Activated CD4-positive, alpha-beta T cell treated with anti-CD3 and anti-CD28 coated beads for 48 hours (primary cell): ENCODE measurements around the gene COQ4.
A peak's percentile ranks its signal among the peaks of the same experiment; 100 is the strongest.

Experiments used
- DNase-seq: peaks from one replicate; pipeline ENCODE4 v3.0.0-alpha.2; 2020

Gene COQ4

GRCh38 chr9:128342971-128343680 lies 20.5 kb downstream of the COQ4 start:
- no peak for DNase-seq

- no peak for DNase-seq
Measured at GRCh38 chr9:128343855-128344254, 21.2 kb downstream of the COQ4 start.

GRCh38 chr9:128344931-128345605 lies 22.4 kb downstream of the COQ4 start:
- no peak for DNase-seq

- DNase-seq = no peak
Measured at GRCh38 chr9:128349125-128349524, 26.5 kb downstream of the COQ4 start.

- DNase-seq = no peak
Measured at GRCh38 chr9:128349772-128350171, 27.1 kb downstream of the COQ4 start.

GRCh38 chr9:128355451-128355850 lies 32.8 kb downstream of the COQ4 start:
- DNase-seq = no peak

GRCh38 chr9:128358090-128358489 lies 35.5 kb downstream of the COQ4 start:
- DNase-seq = no peak

GRCh38 chr9:128358861-128359260 lies 36.2 kb downstream of the COQ4 start:
- no peak for DNase-seq

- DNase-seq = no peak
Measured at GRCh38 chr9:128360826-128361225, 38.2 kb downstream of the COQ4 start.

GRCh38 chr9:128361296-128361985 lies 38.8 kb downstream of the COQ4 start:
- DNase-seq = no peak

GRCh38 chr9:128361986-128362646 lies 39.5 kb downstream of the COQ4 start:
- peak; percentile 82 for DNase-seq

- no peak for DNase-seq
Measured at GRCh38 chr9:128362774-128363173, 40.1 kb downstream of the COQ4 start.

GRCh38 chr9:128365525-128365924 lies 42.9 kb downstream of the COQ4 start:
- no peak for DNase-seq

- no peak for DNase-seq
Measured at GRCh38 chr9:128369024-128369706, 46.5 kb downstream of the COQ4 start.

GRCh38 chr9:128370367-128370751 lies 47.7 kb downstream of the COQ4 start:
- no peak for DNase-seq

- peak; percentile 97 for DNase-seq
Measured at GRCh38 chr9:128370752-128371629, 48.4 kb downstream of the COQ4 start, which contains the start of gene URM1. Gene URM1 (plus strand): TSS chr9:128371374. CDS start chr9:128371381, 7 bp downstream.

GRCh38 chr9:128371630-128372117 lies 49.0 kb downstream of the COQ4 start:
- DNase-seq = no peak

GRCh38 chr9:128372188-128372641 lies 49.6 kb downstream of the COQ4 start:
- DNase-seq = no peak

- DNase-seq = no peak
Measured at GRCh38 chr9:128372784-128373183, 50.1 kb downstream of the COQ4 start.

- no peak for DNase-seq
Measured at GRCh38 chr9:128374221-128374675, 51.6 kb downstream of the COQ4 start.

- DNase-seq = no peak
Measured at GRCh38 chr9:128375865-128376264, 53.2 kb downstream of the COQ4 start.
